Mammary epithelial cell (primary cell): ENCODE measurements around the gene RETREG2.

Experiments used
- EZH2 ChIP-seq: IDR thresholded peaks from 2 replicates; pipeline ENCODE4 v1.6.1; 2012; ENCODE audit warnings: low read length, inconsistent platforms, borderline replicate concordance
- TF ChIP-seq, protein P1 (sequence below), 2 donors: IDR thresholded peaks in 1 of 2; conservative IDR thresholded peaks in 1 of 2; 2 replicates each; pipeline ENCODE4 v1.5.1; 2011 to 2012; ENCODE audit warnings: inconsistent platforms in 2 of 2, low read length in 2 of 2, mild to moderate bottlenecking in 2 of 2, control low read depth in 1 of 2, low read depth in 1 of 2; ENCODE audit not compliant: insufficient read depth in 1 of 2; ENCODE audit errors: extremely low read depth in 1 of 2

- TF ChIP-seq, protein P1, sequence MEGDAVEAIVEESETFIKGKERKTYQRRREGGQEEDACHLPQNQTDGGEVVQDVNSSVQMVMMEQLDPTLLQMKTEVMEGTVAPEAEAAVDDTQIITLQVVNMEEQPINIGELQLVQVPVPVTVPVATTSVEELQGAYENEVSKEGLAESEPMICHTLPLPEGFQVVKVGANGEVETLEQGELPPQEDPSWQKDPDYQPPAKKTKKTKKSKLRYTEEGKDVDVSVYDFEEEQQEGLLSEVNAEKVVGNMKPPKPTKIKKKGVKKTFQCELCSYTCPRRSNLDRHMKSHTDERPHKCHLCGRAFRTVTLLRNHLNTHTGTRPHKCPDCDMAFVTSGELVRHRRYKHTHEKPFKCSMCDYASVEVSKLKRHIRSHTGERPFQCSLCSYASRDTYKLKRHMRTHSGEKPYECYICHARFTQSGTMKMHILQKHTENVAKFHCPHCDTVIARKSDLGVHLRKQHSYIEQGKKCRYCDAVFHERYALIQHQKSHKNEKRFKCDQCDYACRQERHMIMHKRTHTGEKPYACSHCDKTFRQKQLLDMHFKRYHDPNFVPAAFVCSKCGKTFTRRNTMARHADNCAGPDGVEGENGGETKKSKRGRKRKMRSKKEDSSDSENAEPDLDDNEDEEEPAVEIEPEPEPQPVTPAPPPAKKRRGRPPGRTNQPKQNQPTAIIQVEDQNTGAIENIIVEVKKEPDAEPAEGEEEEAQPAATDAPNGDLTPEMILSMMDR (conservative IDR thresholded peaks at IDR 0.05 in 1 of 2, IDR thresholded peaks at IDR 0.05 in 1 of 2; ENCODE audit: extremely low read depth in 1 of 2, insufficient read depth in 1 of 2, low read depth in 1 of 2, low read length in 2 of 2) = no peak
- no peak for TF ChIP-seq EZH2
Observed at GRCh38 chr2:219163156-219163555, 14.9 kb upstream of the RETREG2 start.
